Activated T-cell treated with anti-CD3 and anti-CD28 coated beads, Interleukin-2, amount 50 U/mL, for 48 hours (primary cell): ENCODE results near the gene CSRNP2.
"Not testable (repeated sequence)": the region's sequence is repeated elsewhere in the genome, so short reads cannot be mapped to it uniquely, and the experiment has no call there.

Experiments used
- DNase-seq, 2 experiments: peaks; one replicate each; pipeline ENCODE4 v3.0.0-alpha.2; 2020

CSRNP2 gene

GRCh38 chr12:51025836-51026638 is 57.4 kb downstream of the CSRNP2 start, which contains the start of gene SLC11A2:
TSS of gene SLC11A2 (minus strand) at chr12:51026384. CDS start at chr12:51010728, 15,656 bp downstream.
- DNase-seq, result peak; percentile 93 to 96

GRCh38 chr12:51025338-51025835 is 58.0 kb downstream of the CSRNP2 start:
- DNase-seq, result no peak

GRCh38 chr12:51023625-51024382 is 59.6 kb downstream of the CSRNP2 start:
- no peak for DNase-seq

- DNase-seq, result no peak
Measured at GRCh38 chr12:51021694-51022093, 61.7 kb downstream of the CSRNP2 start.

DNA sequence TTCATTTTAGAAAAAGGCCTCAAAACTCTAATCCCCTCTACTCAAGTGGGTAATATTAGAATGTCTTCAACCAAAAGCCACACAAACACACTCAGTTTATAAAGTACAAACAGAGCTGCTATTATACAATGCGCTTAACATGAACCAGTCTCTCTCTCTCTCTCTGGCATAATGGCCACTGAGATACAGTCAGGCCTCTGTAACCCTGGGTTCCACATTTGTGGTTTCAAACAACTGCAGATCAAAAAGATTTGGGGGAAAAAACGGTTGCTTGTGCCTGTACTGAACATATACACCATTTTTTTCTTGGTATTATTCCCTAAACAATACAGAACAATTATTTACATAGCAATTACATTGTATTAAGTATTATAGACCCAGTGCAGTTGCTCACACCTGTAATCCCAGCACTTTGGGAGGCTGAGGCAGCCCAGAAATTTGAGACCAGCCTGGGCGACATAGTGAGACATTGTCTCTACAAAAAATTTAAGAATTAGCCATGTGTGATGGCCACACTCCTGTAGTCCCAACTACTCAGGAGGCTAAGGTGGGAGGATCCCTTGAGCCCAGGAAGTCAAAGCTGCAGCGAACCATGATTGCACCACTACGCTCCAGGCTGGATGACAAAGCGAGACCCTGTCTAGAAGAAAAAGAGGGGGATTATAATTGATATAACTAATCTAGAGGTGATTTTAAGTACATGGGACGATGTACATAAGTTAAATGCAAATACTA is 62.8 kb downstream of the CSRNP2 start:
- no peak for DNase-seq

GRCh38 chr12:51019927-51020326 is 63.5 kb downstream of the CSRNP2 start:
- no peak for DNase-seq

- DNase-seq, result no peak
Measured at GRCh38 chr12:51018956-51019355, 64.4 kb downstream of the CSRNP2 start.

GRCh38 chr12:51017452-51017851 is 65.9 kb downstream of the CSRNP2 start:
- no peak for DNase-seq

DNA sequence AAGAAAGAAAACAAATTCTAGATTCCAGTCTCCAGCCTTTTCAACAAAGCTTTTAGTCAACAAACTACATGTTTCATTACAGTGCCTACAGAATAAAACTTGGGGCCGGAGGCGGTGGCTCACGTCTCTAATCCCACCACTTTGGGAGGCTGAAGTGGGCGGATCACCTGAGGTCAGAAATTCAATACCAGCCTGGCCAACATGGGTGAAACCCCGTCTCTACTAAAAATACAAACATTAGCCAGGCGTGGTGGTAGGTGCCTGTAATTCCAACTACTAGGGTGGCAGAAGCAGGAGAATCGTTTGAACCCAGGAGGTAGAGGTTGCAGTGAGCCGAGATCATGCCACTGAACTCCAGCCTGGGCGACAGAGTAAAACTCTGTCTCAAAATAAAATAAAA is 68.9 kb downstream of the CSRNP2 start:
- not testable (repeated sequence) for DNase-seq

DNA sequence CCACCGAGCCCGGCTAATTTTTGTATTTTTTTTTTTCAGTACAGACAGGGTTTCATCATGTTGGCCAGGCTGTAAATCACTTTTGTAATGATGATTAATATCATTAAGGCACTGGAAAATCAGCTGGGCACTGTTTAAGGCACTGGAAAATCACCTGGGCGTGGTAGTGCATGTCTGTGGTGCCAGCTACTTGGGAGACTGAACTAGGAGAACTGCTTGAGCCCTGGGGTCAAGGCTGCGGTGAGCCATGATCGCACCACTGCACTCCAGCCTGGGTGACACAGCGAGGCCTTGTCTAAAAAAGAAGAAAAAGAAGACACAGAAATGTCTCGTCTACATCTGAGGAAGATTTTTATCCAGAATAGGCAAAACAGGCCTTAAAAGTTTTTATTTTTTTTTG is 70.0 kb downstream of the CSRNP2 start:
- DNase-seq, result no peak

- DNase-seq, result no peak
Measured at GRCh38 chr12:51012570-51013236, 70.7 kb downstream of the CSRNP2 start.

GRCh38 chr12:51011955-51012354 is 71.4 kb downstream of the CSRNP2 start:
- DNase-seq, result no peak
